Measurements from ENCODE around the gene TPRG1.

Gene TPRG1

DNA sequence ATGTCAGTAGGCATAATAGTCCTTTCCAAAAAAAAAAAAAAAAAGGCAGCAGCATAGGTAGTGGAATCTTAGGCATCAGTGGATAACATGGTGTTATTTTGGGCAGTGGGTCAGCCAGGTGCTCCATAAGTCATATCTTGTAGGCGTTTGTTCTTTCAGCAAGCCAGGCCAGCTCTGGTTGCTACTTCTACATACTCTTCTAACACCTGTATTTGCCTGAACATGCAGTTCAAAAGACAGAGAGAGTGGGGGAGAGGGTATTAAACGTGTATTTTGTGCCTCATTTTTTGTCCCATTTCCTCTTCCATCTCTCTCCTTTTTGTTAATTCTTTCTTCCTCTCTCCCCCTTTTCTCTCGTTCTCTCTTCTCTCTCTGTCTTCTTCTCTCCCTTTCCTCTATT, 110.4 kb downstream of the TPRG1 start:
- DNase-seq (ENCODE audit: low read depth) = no peak

DNA sequence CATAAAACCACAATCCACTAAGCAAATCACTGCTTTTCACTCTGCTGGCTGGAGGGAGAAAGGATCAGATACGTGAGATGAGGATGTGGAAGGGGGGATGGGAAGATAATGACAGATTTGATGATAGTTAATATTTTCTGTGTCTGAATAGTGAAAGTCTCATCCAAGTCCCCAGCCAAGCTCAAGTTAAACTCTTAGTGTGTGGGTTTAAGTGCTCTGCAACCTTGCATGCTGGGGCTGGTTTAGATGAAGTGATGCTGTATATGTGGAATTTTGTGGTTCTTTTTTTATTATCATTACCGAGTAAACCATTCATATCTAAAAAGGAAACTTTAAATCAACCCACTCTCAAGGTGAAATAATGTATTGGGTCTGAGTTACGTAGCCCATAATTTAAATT, 111.0 kb downstream of the TPRG1 start:
- DNase-seq (ENCODE audit: low read depth) = no peak

- no peak for DNase-seq (ENCODE audit: low read depth)
Measured at GRCh38 chr3:189286188-189286587, 114.4 kb downstream of the TPRG1 start.

- DNase-seq (ENCODE audit: low read depth) = no peak
Measured at GRCh38 chr3:189286916-189287315, 115.1 kb downstream of the TPRG1 start.

DNA sequence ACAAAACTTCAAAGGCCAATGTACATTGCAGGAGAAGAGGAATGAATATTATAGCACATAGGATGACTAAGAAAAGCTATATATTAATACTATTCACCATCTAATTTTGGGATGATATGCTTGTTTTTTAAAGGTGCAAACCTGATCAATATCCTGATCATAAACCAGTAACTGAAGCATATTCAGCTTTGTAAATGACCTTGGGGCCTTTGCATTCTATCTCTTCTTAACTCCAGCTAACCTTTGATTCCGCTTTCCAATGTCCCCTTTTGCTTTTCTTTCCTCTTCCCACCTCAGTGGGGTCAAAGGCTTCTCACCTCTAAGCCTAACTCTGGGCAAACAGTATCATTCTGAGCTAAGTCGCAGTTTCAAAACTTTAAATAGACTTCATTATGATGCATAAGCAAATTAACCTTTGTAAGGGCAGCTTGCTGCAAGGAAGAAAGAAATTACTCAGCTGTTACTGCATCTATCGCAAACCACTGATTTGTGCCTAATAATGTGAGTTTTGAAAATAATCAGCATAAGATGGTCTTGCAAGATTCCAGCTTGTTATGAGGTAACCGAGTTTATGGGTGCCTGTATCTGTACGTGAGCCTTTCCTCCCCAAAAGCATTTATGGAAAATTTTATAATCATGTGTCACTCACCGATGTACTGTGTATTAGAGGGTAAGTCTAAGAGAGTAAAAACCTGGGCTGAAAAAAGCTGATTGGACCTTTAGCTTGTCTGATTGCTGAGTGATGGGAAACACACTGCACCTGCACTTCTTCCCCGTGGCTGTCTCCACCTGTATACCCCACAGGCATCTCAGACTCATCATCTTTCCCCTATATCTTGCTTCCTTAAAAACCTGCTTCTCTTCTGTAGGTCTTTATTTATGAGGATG, 116.8 kb downstream of the TPRG1 start:
- DNase-seq (ENCODE audit: low read depth) = no peak

DNA sequence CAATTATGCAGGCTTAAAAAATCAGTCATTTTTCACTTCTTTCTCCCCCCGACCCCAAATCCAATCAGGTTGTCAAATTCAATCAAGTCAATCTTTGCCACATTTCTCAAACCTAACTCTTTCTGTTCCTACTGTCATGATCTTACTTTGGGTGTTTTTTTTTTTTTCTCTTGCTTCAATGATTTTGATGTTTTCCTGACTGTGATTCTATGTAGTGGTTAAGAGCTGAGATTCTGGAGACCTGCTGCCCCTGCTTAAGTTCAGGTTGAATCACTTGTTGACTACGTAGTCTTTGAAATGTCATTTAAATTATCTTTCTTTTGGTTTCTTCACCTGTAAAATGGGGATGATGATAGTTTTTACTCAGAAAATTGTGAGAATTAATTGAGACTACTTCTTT, 117.5 kb downstream of the TPRG1 start:
- DNase-seq (ENCODE audit: low read depth) = no peak

DNA sequence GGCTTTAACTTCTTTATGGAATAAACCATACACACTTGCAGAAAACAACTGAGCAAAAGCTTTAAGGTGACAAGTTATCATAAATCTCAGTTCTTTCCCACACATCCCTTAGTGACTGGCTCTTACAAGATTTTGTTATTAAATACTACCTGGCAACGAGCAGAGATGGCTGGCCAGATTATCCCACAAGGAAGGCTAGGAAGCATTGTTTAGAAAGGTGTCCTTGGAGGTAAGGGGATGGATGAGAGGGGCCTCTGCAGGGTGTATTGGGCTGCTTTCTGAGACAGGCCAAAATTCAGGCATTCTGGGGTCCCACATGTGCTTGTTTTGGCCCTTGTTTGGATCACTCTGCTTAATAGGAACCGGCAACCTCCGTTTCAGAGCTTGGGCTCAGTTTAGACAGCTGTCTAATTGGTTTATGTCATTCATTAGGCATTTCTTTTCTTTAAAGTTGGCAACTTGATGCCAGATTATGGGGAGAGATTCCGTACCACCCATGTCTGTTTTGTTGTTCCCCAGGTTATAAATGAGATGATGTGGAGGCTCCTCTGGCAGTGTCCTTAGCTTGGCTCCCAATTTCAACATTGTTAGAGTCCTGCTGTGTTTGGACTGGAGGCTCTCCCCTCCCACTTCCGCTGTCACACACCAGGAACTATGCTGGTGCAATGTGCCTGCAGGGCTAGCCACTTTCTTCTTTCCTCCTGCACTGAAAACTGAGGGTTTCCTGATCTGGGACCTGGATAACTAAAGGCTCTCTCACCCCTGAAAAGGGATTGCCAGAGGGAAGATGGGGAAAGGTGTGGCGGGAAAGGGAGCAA, 121.1 kb downstream of the TPRG1 start:
- DNase-seq (ENCODE audit: low read depth) = no peak

DNA sequence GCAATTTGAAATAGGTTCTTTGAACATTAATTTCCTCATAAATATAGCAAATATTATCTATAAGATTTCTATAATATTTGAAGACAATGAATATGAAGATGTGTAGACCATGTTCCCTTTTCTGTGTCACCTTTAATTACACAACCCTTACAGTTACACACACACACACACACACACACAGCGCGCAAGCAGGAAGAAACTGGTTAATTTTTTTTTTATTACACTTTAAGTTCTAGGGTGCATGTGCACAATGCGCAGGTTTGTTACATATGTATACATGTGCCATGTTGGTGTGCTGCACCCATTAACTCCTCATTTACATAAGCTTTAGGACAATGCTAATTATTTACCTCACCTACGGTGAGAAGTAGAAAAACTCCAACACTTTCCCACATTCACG, 122.9 kb downstream of the TPRG1 start:
- DNase-seq (ENCODE audit: low read depth) = no peak

DNA sequence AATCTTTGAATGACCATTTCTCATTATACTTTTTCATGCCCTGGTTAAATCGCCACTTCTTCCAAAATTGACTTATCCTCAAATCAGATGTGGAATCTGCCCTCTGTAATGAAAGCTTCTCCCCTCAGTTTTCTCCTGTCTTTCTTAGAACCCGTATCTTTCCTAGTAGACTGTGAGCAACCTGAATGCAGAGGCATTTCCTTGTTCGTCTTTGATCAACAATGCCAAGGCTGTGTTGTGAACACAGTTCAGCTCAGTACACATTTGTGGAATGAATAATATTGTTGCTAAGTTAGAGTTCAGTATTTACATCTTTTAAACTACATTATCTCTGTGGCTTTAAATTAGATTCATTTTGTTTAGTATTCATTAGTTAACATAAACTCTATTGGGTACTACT, 123.3 kb downstream of the TPRG1 start:
- no peak for DNase-seq (ENCODE audit: low read depth)

DNA sequence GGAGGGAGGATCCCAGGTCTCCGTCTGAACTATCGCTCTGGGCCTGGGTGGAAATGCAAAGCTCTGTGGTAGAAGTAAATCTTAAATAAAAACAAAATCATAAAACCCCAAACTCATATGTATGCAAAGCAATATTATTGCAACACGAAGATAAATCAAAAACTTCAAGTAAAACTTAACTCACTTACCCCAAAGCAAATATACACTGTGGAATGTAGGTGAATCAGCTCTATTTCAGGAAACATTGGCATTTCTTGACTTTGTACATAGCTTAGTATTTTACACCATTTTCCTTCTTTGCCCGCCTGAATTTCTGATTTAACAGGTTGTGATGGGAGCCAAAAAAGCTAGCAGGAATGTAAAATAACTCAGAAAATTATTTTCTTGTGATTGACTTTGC, 126.2 kb downstream of the TPRG1 start:
- no peak for DNase-seq (ENCODE audit: low read depth)

- no peak for DNase-seq (ENCODE audit: low read depth)
Measured at GRCh38 chr3:189298469-189299375, 127.0 kb downstream of the TPRG1 start.

- DNase-seq (ENCODE audit: low read depth) = no peak
Measured at GRCh38 chr3:189300345-189300744, 128.6 kb downstream of the TPRG1 start.

DNA sequence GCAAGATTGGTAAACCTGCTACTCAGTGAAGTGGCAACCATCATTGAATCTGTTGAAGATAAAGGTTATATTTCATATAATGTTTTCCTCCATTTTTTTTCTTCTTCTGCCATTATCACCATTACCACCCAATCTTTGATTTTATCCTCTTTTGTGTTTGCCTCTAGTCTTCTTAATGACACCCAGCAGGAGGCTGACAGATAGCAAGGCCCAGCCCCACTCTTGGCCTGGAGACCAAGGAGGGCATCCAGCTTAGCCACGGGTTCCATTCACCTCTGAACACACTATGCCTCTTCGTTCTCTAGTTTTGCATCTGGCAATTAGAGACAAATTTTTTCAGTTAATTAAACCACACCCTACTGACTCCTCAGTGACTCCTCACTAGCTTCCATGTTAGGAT, 129.7 kb downstream of the TPRG1 start:
- DNase-seq (ENCODE audit: low read depth) = no peak

DNA sequence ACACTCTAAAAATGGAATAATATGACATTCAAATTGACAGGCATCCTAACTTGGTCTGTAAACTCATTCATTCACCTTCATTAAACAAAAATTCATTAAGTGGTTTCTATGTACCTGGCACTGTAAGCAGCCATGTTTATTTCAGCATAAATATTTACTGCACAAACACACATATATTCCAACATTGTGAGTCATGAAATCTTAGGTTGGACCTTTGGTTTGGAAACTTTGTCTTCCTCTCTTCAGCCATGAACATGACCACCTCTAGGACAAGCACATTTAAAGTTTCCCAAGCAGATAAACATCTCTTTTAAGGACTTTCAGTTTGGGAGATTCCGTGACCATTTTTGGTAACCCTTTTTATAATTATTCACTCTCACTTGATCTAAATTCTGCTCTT, 131.8 kb downstream of the TPRG1 start:
- no peak for DNase-seq (ENCODE audit: low read depth)

DNA sequence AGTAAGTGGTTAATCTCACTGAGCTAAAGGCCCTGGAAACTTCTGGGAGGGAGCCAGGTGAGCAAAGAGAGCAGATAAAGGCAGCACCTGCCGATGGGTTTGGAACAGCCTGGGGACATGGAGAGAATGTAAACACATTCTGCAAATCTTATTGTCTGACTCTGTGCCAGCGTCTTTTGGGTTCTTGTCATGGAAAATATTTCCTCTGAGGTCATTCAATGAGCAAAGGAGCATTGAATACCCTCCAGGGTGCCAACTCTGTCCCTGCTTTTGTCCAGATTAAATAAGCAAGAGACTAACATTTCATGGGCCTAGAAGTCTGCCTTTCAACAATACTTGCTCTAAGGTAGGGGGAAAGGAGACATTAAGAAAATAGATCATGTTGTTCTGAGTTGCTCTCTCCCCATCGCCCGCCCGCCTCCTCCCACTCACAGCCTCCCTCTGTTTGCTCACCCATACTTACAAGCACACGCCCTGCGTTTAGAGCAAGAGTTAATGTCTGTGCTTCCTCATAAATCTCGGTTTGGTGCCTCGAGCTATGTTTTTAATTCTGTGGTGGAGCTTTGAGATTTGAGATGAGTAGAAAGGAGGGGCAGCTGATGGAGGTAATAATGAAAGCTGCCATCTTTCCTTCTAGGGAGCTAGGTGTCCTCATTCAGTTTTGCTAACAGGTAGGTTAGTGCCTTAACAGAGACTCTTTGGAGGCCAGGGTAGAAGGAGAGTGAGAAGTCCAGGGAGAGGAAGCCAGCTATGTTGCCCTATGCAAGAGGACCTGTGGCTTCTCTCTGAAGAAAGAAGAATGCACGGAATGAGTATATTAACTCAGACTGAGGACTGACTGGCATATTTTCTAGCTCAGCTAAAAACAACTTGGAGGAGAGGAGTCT, 132.9 kb downstream of the TPRG1 start:
- DNase-seq (ENCODE audit: low read depth) = no peak

DNA sequence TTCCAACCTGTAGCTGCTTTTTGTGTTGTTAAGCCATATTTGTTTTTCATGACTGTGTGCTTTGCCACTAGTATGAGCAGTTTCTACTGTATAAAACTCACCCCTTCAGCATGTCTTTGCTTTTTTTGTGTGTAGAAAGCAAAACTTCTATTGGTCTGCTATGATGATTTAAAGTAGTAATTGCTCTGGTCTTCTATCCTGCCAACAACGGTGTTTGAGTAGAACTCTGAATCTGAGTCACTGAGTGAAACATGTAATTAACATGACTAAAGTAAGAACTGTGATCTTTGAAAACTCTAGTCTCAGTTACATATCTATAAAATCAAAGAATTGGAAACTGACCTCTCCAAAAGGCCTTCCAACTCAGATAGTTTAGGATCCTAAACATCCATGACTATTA, 133.6 kb downstream of the TPRG1 start:
- DNase-seq (ENCODE audit: low read depth) = no peak

DNA sequence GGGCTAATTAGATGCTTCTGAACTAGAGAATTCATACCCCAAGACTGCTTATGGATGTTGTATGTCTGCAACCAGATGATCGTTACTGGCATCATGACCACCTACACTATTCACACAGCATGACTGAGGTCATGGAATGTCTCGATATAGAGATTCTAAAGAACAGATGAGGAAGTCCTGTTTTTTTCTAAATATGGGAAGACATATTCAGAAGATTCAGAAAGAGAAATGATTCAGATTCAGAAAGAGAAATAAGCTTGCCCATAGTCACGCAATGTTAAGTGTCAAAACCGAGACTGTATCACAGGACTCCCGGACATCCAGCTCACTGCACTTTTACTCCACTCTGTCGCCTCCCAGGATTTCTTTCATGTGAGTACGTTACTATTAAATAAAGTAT, 136.2 kb downstream of the TPRG1 start:
- no peak for DNase-seq (ENCODE audit: low read depth)

- DNase-seq (ENCODE audit: low read depth) = no peak
Measured at GRCh38 chr3:189308608-189309007, 136.8 kb downstream of the TPRG1 start.

GRCh38 chr3:189309400-189309975, 137.7 kb downstream of the TPRG1 start:
- no peak for DNase-seq (ENCODE audit: low read depth)

GRCh38 chr3:189311521-189311920, 139.8 kb downstream of the TPRG1 start:
- DNase-seq (ENCODE audit: low read depth) = no peak

- no peak for DNase-seq (ENCODE audit: low read depth)
Measured at GRCh38 chr3:189312866-189313265, 141.1 kb downstream of the TPRG1 start.

Data from GM04503 (cell line).